Activated T-cell treated with anti-CD3 and anti-CD28 coated beads for 1 hour (primary cell): ENCODE measurements around the gene NECAB2.

Experiments
- DNase-seq: peaks from one replicate; pipeline ENCODE4 v3.0.0-alpha.2; 2020; ENCODE audit warnings: low read depth

Gene NECAB2

DNA sequence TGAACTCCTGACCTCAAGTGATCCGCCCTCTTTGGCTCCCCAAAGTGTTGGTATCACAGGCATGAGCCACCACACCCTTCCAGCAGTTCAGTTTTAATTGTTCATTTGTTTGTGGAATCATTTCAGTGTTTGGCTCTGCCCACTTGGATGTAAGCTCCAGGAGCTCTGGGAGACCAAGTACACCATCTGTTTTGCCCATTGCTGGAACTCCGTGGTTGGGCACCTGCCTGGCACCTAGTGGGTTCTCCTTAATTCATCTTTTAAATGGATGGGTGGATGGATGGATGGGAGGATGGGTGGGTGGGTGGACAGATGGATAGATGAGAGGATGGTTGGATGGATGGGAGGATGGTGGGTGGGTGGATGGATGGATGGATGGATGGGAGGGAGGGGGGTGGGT lies 953 bp upstream of the NECAB2 start:
- DNase-seq, result no peak

DNA sequence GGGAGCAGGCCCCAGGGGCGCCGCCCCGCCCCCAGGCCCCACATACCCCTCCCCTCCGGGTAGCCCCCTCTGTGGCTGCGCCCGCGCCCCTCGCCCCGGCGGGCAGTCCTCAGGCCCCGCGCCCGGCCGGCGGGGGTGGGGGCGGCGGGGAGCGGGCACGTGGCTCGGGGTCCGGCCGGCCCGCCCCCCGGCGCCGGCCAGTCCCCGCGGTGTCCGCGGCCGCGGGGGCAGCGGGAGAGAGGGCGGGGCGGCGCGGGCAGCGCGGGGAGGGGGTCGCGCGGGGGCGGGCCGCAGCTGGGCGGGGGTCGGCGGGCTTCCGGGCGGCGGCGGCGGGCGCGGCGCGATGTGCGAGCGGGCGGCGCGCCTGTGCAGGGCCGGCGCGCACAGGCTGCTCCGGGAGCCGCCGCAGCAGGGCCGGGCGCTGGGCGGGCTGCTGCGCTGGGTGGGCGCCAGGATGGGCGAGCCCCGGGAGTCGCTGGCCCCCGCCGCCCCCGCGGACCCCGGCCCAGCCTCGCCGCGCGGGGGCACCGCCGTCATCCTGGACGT lies 335 bp downstream of the NECAB2 start:
- DNase-seq, result no peak

DNA sequence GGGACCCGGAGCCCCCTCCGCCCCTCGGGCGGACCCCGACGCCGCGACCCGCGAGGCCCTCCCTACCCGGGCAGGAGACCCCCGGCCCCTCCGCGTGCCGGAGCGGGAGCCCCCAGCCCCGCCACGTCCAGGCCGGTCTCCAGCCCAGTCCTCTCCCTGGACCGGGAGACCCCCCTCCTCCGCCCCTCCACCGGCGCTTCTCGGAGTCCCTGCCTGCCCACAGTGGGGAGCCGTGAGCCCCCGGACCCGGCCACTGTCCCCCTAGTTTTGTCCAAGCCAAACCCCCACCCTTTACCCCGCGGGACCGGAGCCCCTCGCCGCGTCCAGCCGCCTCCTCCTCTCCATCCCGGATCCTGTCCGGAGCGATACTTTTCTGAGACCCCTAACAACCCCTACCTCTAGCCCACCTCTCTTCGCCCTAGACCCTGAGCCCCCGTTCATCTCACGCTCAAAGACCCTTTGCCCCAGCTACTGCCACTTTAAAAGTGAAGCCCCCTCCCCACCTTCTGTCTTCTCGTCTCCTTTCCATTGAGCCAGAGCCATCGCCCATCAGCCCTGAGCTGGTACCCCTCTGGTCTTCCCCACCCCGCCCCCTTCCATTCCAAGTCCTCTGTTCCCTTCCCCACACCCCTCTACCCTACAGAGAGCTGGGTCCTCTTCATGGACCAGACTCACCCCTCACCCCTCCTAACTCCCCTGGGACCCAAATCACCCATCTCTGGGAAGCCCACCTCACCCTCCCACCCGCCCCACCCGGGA lies 1.0 kb downstream of the NECAB2 start:
- no peak for DNase-seq

DNA sequence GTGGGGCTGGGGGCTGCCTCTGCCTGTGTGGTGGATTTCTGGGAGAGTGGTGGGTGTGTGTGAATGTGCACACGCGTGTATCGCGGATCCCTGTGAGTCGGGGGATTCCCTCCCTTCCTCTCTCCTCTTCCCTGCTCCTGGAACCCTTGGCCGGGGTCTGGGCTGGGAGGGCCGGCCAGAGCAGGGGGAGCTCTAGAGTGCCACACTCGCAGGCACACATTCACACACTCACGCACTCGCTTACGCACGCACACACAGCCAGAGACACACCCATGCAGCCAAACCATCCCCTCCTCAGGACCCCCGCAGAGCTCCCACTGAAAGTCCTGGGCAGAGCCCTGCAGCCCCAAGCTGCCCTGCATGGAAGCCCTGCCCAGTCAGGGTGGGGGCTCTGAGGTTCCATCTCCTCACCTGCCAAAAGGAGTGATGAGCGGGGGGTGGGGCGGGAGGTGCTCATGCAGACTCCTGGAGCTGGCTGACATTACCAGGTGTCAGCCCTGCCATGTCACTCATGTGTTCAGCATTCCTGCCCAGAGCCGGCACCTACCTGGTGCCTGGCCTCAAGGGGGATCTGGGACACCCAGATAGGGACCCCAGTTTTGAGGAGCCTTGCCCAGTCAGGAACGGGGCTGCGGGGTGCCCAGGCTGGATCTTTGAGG lies 1.9 kb downstream of the NECAB2 start:
- no peak for DNase-seq

DNA sequence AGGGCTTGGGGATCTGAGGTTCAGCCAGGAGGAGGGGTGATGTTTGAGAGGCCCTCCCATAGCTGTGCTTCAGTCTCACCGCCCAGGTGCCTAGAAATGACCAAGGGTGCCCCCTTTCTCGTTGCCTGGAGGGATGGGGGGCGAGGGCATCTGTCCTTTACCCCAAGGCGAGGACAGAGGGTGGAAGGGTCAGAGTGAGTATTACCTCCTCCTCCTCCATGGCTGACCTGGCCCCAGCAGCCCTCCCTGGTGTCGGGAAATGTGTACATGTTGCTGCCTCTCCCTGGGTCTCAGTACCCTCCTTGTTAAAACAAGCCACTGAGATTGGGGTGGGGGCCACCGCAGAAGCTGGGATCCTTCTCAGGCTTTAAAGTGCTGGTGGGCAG lies 2.4 kb downstream of the NECAB2 start:
- no peak for DNase-seq

DNA sequence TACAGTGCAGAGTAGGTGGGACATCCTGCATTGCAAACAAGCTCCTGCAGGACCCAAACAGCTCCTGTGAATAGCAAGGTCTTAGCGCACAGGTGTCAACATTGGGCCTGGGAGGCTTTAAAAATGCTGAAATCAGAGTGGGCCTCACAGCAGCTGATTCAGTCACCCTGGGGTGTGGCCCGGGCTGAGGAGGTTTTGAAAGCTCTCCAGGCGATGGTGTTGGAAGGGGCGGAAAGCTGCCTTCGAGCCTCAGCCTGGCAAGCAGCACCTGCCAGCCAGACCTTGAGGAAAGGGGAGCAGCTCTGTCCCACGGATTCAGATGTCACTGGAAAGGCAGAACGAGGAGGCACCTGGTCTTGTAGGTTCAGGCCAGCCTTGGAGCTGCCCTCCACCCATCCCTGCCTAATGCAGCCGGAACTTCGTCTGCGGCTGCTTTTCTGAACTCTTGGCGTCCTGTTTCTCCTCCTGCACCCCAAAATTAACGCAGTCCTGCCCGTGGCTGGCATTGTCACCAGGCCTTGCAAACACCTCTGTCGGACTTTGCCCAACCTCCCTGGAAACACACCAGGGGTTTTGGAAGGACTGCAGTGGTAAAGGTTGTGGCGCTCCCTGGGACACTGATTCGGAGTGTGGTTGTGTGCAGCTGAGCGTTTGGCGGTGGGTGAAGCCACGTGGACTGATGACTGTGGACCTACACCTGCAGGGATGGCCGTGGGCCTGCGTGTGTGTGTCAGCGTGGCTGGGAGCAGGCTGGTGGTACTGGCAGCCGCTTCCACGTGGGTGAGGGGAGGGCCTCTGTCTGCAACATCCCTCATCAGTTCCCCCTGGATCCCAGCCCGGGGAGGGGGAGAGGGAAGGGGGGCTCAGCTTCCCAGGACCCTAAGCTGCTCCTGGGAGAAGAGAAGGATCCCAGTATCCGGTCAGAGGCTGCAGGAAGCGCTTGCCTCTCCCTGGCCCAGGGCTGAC lies 3.4 kb downstream of the NECAB2 start:
- no peak for DNase-seq

DNA sequence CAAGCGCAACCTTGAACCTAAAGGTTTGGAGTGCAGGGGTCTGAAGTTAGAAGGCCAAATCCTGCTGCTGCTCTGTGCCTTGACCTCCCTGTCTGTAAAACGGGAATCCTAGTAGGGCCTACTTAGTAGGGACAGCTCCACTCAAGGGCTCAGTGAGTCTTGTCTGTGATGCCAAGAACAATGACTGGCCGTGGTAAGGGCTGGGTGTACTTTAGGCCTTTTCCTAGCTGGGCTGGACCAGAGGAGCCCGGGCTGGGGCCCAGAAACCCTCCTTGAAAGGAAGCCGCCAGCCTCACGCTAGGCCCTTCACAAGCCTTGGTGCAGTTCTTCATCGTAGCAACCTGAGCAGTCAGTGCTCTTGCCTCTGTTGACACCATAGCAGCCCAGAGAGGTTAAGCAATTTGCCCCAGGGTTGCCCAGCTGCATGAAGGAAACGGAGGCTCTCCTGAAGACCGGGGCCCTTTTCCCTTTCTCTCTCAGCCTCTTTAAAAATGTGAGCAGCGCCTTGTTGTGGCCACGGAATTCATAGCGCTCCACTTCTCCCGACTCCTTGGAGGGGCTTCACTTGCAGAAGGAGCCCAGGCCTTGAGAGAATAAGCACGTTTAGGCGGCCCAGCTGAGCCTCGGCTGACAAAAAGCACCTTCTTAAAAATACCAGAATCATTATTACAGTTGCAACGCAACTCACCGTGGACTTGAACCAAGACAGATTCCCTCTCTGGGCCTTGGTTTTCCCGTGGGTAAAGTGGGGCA lies 4.4 kb downstream of the NECAB2 start:
- no peak for DNase-seq

DNA sequence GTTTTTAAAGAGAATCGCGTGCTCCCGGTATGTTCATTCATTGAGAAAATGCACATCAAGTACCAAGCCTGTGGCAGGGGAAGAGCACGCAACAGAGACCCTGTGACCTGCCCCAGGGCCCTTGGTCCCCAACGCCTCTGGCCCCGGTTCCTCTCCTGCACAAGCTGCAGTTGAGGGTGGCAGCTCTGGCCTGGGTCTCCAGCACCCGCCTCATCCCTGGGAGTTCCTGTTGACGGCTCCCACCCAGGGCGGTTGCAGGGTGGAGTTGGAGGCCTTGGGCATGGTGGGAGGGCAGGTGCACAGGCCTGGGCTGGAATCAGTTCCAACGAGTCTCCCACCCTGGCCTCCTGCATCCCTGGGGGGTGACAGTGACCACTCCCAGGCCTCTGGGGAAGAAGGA lies 5.0 kb downstream of the NECAB2 start:
- DNase-seq, result no peak

DNA sequence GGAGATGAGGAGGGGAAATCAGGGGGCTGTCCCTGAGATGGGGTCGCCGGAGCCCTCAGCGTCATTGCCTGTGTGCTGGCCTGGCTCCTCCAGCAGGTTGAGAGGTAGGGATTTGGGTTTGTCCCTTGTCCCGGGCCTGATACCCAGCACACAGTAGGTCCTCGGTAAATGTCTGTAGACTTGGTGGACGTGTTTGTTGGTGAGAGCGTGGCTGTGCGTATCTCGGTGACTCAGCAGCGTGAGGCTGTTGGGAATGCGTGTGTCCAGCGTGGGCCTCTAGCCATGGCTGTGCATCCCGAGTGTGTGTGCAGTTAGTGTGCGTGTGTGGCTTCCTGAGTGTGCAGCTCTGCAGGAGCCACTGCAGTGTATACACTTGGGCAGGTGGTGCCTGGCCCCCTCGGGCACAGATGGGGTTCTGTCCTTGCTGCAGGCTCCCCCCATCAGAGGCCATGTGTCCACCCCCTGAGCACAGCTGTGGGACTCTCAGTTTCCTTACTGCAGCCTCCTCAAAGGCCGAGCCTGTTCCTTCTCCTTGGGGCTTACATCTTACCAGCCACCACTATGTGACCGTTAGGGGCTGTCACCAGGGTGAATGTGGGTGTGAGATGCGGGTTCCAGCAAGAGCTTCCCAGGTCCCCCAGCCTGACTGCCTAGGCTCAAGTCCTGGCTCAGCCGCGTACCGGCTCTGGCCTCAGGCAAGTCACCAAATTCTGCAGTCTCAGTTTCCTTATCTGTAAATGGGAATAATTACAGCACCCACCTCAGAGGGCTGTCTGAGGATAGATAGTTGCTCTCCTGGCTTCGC lies 5.7 kb downstream of the NECAB2 start:
- no peak for DNase-seq

DNA sequence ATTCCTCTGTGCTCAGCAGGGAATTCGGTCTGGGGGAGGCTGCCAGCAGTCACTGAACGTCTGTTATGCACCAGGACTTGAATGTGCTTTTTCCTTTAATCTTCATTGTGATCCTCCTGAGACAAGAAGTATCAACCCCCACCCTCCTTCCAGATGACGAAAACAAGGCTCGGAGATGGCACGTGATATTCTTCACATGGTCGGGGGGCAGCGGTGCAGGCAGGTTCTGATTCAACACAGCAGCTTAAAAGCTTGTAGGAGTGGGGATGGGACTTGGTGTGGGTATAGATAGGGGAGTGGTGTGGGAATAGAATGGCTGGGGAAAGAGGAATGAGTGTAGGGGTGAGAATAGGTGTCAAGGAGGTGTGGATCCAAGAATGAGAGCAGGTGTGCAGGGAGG lies 6.4 kb downstream of the NECAB2 start:
- DNase-seq, result no peak

DNA sequence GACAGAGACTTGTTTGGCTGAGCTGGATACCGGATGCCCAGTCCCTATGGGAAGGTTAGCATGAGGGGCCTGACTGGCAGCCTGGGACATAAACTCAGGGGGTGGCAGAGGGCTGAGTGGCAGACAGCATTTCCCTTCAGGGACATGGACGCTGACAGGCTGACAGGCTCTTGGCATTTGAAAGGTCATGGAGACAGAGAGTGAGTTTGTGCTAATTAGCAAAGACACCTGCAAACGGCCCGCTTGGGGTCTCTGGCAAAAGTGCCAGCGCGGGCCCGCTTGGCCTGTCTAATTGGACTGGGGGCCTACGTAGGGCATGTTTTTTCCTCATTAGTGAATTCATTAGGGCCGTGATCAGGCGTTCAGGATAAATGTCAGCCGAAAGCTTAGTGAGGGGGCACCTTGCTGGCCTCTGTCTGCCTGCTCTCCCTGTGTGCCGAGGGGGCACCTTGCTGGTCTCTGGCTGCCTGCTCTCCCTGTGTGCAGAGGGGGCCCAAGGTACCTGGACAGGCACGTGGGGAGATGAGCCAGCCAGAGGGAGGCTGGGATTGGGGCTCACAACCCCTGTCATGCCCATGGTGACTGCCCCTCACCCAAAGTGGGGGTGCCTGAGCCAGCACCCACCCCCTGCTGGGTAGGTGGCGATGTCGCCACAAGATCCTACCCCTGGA lies 7.7 kb downstream of the NECAB2 start:
- DNase-seq, result no peak

DNA sequence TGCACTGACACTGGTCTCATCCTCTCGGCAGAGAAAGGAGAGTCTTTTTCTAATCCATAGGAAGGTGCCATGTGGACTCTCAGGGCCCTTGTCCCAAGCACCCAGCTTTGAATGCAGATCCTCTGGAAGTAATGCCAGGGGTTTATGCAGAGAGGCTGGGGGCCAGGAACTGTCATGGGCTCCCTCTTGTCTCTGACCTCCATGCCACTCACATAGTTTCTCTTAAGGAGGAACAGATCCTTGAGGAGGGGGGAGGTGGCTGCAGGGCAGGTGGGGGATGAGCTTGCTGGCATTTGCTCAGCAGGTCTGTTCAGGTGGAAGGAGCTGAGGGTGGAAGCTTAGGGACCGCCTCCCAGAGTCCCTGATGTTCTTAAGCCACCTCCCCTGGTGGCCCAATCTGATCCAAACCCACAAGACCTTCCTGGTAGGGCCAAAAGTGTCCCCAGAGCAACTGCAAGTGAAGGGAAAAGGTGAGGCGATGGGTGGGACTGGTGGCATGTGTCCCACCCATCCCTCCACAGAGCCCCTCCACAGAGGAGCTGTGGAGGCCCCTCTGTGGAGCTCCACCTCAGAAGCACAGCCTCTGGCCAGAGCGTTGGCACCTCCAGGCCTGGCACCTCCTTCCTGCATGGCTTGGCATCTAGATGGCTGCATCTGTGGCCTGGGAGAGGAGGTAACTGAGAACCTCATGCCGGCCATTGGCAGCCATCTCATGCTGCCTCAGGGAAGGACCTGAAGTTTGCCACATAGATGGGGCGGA lies 9.2 kb downstream of the NECAB2 start:
- DNase-seq, result no peak

DNA sequence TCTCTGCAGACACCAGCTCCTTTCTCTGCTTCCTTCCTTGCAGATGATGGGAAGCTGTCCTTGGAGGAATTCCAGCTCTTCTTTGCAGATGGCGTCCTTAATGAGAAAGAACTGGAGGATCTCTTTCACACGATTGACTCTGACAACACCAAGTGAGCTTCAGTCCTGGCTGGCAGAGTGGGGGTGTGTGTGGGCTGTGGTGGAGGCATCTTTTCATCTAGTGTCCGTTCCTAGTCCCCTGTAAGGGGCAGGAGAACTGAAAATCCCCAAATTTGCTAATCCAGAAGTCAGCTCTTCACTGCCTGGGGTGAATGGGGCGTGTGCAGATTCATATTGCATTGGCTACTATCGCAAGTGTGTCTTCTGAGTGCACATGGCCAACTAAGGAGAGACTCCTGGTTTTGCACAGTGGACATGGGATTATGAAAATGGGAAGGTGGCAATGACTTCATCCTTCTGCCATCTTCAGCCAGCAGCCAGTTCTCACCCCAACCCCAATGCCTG lies 10.4 kb downstream of the NECAB2 start:
- no peak for DNase-seq

DNA sequence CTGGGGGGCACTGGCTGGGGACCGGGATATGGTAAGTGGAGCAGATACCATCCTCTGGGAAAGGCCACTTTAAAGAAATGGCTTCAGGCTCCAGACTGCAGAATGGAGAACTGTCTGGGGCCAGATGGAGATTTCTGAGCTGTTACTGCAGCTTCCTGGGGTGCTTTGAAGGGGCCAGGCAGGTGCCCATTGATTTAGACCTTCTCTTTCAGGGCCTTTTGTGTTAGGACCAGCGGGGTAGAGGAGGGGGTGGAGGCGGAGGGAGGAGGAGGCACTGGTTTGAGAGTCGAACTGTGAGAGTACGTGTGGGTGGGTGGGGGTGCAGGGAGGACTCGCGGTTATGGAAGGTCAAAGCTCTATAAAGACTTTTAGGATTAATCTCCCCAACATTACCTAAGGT lies 11.4 kb downstream of the NECAB2 start:
- DNase-seq, result no peak

DNA sequence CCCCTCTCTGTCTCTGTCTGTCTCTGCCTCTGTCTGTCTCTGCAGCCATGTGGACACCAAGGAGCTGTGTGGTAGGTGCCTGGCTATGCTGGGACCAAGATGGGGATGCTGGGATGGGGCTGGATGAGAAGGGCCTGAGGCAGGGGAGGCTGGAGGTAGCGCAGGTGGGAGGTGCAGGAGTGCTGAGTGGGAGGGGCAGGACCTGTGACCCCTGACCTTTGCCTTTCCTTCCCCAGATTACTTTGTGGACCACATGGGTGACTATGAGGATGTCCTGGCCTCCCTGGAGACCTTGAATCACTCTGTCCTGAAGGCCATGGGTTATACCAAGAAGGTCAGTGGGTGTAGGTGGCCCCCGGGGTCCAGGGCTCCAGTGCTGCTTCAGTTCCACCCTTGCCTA lies 12.8 kb downstream of the NECAB2 start:
- DNase-seq, result no peak

DNA sequence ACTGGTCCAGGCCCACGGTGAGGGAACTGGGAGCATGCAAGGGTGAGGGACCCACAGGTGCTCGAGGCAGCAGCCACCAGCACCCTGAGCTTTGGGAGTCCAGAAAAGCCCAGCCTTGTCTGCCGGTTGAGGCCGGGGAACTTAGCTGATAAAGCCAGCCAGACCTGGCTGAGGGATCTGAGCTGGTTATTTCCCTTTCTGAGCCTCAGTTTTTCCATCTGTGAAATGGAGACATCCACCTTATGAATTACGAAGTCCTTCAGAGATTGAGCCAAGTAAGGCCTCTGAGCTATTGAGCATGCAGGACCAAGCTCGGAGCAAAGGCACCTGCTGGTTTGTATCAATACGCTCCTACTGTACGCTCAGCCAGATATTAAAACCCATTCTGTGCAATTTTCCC lies 13.8 kb downstream of the NECAB2 start:
- DNase-seq, result no peak

DNA sequence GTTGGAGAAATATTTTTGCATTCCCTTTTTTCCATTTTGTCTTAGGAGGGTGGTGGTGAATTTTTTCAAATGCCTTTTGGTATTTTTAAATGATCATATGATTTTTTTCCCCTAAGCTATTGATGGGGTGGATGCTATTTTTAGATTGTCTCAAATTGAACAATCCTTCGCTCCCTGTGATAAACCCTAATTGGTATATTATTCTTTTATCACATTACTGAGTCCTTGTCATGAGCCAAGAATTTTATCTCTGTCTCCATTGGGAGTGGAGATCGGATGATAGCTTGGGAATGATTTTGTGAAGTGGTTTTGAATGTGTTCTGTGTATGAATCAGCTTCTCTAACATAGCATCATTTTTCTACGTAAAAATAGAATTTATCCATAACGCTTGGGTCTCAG lies 15.4 kb downstream of the NECAB2 start:
- no peak for DNase-seq

DNA sequence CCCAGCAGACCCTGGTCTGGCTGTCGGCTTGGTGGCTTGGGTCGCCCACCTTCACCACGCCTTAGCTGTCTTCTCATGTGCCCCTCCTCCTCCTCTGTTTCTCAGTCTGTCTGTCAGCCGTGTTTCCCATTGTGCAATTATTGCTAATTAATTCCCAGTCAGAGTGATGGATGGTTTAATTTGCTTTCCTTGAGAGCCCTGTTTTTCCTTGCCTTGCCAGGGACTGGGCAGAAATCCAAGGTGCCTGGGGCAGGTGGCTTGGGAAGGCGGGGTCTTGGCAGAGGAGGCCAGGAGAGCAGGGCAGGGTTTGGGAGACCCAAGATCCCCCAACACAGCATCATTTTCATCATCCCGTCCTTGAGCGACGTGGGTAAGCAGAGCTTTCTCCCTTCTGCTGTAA lies 21.3 kb downstream of the NECAB2 start:
- DNase-seq, result no peak

DNA sequence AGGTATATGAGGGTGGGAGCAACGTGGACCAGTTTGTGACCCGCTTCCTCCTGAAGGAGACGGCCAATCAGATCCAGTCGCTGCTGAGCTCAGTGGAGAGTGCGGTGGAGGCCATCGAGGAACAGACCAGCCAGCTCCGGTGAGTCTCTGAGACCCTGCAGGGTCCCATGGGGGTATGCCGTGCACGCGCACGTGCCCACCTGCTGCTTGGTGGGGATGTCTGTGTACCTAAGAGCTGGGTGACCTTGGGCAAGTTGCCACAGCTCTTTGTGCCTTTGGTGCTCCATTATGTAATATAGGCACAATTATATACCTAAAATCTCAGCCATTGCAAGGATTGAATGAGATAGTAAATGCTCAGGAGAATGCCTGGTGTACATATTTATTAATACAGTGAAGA lies 22.4 kb downstream of the NECAB2 start:
- DNase-seq, result no peak
